Caki2 (cell line): ENCODE measurements around the gene FOXK2. TPM values are rescaled to one million over a fixed set of nuclear protein-coding genes. Genes with fewer than 3 reads are reported as not detected.

Experiments
- DNase-seq: peaks from one replicate; pipeline ENCODE4 v3.0.0-alpha.2; 2015; ENCODE audit warnings: low read depth
- in situ Hi-C: cut with HindIII; loops from 2 replicates; pipeline ENCODE4 v1.10.0; 2016; ENCODE audit warnings: low sequenced_read_pairs, low pct_unique_long_range_greater_than_20kb, mixed read lengths
- total RNA-seq: library from RNA; depleted of rRNA; stranded (reverse); fragments of >200 nt; shearing (Covaris generic); gene quantifications from 2 replicates; pipeline ENCODE4 v1.2.3, GENCODE V29; 2014; ENCODE audit warnings: low replicate concordance

The FOXK2 gene
- total RNA-seq, 1 experiment from 2014 or later: 24.2 TPM

DNA sequence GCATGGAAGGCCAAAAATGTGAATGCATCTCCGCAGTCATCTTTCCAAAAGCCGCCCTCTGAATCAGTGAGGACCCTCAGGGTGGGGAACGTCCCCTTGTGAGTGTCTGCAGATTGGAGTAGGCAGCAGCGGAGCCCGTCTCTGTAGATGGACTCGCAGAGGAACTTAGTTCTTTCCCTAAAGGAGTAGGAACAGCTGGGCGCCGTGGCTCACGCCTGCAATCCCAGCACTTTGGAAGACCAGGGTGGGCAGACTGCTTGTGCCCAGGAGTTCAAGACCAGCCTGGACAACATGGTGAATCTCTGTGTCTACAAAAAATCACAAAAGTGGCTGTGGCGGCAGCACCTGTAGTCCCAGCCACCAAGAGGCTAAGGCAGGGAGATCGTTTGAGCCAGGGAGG is 75.0 kb downstream of the FOXK2 start:
- no peak for DNase-seq
- in situ Hi-C loops: no loop called here

DNA sequence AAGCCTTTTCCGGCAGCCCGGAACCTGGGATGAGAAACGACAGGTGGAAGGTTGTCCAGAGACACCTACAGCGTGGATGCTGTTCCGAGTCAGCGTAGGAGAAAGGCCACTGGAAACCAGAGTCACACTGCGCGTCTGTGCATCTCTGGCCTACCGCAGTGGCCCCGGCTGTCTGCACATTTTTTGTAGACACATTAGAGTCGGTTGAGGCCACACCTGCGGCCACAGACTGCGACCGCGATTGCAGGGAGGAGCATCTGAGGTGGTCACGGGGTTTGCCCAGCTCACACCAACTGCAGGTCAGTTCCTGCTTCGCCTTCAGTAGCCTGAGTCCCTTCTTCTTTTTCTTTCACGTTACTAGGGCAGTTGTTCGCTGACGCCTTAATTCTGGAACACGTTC is 76.4 kb downstream of the FOXK2 start:
- no peak for DNase-seq
- in situ Hi-C loops: no loop called here

DNA sequence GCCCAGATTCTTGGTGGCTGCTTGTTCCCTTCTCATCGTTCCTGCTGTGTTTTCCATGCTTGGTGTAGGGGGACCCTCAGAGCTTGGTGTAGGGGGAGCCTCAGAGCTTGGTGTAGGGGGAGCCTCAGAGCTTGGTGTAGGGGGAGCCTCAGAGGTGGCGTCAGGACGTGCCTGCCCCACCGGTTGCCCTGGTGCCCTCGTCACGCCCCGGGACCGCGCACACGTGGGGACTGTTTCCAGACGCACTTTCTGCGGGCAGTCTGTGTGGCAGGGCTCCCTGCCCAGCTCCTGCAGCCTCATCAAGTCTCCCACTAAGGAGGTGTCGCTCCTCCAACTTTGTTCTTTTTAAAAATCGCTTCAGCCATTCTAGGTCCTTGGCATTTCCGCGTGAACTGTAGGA is 76.8 kb downstream of the FOXK2 start:
- in situ Hi-C loops: no loop called here
- no peak for DNase-seq

DNA sequence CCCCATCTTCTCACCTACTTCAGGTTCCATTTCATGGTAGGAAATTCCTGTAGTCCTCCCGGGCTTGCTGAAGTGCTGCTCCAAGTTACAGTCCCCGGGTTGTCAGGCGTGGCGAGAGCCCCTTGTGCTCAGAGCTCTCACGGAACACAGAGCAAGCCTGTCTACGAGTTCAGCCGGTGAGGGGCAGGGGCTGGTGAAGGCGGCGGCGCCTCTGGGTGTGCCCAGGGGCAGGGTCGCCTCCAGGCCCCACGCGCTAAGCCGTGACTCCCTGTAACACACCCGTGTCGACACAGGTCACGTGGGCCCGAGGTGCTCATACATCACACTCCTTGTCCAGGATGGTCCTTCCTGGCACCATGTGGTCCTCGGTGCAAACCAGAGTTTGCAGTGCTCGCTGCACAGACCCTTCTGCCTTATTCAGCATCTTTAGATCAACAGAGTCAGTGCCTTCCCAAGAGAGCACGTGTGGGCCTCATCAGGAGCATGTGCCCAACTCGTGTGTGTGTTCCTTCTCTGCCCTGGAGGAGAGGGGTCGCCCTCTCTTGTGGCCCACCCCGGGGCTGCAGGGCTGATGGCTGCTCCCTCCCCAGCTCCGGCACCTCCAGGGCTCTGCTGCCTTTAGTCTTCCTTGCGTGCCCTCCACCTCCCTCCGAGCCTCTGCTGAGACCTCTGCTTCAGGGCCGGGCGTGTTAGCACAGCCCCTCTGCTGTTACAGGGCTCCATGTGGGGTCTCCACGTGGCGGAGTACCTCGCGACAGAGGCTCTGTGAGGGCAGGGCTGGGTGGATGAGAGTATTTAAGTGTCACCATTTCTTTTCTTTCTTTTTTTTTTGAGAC is 77.5 kb downstream of the FOXK2 start:
- in situ Hi-C loops: no loop called here
- DNase-seq: no peak

DNA sequence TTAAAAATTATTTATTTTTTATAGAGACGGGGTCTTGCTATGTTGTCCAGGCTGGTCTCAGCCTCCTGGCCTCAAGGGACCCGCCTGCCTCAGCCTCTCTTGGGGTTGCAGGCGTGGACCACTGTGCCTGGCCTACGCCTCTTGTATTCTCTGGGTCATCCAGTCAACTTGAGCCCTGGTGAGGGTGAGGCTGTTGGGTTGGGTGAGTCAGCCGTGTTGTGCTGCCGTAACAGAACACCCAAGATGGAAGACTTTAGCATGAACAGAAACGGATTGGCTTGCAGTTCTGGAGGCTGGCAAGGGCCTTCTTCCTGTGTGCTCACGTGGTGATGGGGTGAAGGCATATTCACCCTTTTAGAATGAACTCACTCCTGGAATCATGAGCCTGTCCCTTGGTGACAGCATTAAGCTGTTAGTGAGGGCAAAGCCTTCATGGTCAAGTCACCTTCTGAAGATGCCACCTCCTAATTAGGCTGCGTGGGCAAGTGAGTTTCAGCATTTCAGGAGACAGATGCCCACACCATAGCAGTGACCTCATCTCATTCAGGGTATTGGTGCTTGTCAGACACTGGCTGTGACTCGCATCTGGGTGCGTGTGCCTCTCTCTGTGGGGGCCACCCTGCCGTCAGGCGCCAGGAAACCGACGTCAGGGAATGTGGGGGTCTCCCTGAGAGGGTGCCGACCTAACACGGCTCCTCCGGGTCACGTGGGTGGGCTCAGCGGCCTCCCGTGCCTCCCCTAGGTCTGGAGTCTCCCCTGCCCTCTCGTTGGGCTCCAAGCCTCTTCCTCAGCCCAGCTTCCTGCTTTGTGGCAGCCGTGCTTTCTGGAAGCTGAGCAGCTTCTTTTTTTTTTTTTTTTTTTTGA is 79.0 kb downstream of the FOXK2 start:
- no peak for DNase-seq
- in situ Hi-C loops: no loop called here

DNA sequence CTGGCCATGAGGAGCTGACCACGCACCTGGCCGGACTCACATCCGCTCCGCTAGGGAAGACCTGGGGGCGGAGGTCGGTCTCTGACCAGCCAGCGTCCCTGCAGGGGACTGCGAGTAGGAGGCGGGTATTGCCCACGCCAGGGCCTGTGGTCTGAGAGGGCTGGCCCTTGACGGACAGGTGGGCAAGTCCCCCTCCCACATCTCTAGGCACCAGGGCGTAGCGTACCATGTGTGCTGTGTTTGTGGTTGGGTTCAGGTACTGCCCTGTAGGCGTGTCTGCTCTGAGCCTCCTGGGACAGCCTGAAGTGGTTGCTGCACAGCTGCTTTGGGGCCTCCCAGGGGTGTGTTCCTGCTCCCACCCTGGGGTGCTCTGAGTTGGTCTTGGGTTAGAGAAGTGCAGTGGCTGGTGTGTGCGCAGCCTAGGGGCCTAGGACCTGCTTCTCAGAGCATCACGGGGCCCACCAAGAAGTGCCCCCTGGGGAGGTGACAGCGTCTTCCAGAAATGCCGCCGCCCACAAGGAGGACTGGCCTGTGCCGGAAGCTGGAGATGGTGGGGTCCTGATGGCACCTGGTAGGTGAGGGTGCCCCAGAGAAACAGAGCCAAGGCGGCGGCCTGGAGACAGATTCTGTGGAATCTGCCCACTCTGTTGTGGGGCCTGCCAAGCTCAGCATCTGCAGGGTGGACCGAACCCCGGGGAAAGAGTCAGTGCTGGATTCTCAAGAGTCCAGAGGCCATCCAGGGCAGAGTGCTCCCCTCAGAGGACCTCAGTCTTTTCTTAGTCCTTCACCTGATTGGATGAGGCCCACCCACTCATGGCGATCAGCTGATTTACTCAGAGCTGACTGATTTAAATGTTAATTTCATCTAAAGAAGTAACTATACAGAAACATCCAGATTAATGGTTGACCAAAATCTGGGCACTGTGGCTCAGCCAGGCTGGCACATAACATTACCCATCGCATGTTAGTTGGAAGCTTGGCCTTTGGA is 80.4 kb downstream of the FOXK2 start:
- DNase-seq: no peak
- in situ Hi-C loops: no loop called here

DNA sequence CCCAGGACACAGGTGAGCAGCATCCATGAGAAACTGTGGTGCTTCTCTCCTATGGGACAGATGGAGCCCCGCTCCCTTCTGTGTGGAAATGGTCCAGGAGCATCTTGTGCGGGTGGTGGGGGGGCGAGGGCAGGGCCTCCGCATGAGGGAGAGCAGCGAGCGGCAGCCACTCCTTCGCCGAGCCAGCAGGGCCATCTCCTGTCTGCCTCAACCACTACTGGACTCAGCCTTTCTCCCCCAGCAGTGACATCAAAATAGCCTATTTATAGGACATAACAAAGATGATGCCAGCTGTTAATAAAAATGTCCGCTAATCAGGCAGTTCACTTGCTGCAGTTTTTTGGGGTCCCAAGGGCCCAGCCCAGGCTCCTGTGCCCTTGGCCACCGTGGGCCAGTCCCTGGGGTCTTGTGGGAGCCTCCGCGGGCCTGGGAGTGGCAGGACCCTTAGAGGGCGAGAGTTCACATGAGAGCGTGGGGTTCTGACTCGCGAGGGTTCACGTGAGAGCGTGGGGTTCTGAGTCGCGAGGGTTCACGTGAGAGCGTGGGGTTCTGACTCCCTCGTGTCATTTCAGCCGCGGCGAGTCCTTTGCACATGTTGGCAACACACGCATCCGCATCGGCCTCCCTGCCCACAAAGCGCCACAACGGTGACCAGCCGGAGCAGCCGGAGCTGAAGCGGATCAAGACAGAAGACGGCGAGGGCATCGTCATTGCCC is 81.4 kb downstream of the FOXK2 start:
- no peak for DNase-seq
- in situ Hi-C loops: no loop called here

DNA sequence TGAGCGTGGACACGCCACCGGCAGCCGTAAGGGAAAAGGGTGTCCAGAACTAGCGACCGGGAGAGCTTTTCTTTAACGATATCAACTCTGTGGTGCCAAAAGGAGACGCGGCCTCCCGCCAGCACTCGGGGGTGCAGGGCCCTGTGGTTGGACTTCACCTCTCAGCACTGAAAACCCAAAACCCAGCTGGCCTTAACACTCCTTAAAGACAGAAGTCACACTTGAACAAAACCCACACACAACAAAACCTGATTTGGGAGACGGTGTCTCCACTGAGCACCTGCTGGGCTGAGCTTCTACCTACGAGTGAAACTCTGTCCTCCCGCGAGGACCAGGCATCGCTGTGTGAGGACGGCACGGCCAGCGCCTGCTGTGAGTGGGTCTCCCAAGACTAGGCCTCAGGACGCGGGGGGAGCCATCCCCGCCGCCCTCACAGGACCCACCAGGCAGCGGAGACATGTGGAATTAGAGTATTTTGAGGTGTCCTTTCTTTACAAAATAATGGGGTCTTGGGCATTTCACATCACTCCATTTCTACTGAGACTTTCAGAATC is 82.0 kb downstream of the FOXK2 start:
- DNase-seq: no peak
- in situ Hi-C loops: no loop called here

DNA sequence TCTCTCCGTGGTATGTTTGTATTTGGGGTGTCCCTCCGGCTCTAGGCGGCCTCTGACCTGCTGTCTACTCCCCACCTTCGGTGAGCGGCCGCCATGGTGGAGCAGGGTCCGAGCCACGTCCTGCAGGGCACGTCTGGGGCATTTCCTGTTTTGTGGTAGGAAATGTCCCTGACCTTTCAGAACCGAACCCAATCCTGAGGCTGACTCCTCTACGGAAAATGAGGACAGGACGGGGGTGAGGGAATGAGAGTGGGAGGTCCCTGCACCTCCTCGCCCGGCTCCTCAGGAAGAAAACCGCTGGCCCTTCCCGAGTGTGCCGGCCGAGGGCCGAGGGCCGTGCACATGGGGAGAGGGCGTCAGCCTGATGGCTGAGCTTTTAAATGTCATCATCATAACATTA is 83.0 kb downstream of the FOXK2 start:
- in situ Hi-C loops: no loop called here
- no peak for DNase-seq

DNA sequence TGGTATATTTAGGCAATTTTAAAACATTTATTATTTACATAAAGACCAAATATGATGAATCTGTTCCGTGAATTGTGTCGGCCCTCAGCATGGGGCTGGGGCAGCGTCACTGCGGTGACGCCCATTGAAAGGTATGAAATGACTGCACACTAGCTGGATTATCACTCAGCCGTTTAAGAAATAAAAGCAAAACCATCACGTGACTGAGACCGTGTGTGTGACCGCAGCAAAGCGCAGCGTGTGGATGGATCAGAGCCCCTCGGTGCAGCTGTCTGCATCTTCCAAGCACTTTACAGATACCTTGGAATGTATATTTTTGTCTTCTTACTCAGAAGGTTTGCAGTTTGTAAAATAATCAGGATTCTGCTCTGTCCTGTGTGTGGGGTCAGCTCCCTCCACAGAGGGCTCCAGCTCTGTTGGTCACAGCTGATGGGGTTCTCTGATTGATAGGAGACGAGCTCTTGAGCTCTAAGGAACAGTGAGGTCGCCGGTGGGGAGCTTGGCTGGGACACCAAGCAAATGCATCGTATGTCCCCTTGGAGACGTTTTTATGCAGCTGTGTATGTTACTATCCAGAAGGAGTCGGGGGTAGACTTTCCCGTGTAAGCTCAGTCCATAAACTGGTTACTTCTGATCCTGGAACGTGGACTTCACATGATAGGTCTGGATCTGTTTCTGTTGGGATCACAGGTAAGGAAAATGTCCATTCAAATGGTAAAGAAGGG is 83.6 kb downstream of the FOXK2 start:
- DNase-seq: no peak
- in situ Hi-C loops: no loop called here

DNA sequence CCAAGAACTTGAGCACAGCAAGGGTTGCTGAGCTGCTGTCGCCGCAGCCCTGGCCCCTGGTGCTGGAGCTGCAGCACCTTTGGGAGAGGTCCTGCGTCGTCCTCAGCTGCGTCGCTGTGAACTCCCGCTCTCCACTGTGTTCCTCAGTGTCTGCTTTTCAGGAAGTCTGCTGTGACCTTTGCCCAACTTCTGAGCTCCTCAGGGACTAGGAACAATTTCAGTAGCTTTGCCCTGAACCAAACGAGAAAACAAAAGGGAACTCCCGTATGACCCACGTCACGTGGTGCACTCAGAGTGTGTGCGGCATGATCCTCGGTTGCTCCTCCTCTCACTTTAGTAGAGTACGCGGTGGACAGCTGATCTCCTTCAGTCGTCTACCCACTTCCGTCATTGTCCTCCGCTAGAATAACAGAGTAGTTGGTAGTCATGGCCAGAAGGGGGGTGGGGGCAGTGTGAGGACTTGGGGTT is 84.5 kb downstream of the FOXK2 start:
- in situ Hi-C loops: no loop called here
- DNase-seq: no peak

DNA sequence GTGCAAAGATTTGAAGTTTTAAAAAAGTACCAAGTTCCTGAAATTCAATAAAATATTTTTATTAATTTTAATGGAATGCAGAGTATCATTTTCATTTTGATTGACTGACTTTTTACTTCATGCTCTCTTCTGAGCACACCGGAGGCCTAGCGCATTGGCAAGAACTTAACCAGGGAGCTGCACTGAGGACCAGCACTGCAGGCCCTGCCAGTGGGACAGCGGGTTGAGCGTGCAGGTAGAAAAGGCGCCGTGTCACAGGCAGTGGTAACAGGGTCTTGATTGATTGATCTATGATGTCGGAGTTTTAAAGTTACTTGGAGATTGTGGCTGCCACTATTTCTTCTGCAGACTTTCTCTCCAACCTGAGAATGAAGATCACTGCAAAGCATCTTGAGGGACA is 85.0 kb downstream of the FOXK2 start:
- DNase-seq: no peak

DNA sequence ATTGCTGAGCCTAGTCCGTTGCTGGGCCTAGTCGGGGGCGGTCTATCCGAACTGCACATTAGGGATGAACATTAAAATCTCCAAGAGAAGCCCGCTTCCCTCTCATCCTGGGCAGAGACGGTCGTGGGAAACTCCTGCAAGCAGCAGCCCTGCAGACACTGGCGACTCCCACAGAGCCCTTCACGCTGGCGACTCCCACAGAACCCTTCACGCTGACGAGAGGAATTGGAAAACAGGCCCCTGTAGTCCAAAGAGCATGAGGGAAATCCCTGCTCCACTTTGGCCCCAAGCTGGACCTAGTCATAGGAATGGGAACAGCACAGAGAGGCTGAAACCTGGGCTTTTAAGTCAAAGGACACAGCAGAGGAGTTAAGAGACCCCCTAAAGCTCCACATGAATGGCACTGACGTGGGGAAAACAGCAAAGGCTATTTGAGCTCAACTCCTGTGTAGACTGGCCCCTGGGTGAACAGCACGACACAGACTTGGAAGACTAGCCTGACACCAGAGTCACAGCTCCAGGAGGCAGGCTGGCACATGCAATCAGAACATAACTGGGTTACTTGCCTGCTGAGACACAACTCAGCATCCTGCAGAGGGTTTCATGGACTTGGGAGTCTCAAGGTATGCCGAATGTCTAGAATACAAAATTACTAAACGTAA is 86.5 kb downstream of the FOXK2 start:
- no peak for DNase-seq
- in situ Hi-C loops: no loop called here

More for the DNA sequence above, 85.0 kb downstream of the FOXK2 start:
- in situ Hi-C loops: no loop called here

DNA sequence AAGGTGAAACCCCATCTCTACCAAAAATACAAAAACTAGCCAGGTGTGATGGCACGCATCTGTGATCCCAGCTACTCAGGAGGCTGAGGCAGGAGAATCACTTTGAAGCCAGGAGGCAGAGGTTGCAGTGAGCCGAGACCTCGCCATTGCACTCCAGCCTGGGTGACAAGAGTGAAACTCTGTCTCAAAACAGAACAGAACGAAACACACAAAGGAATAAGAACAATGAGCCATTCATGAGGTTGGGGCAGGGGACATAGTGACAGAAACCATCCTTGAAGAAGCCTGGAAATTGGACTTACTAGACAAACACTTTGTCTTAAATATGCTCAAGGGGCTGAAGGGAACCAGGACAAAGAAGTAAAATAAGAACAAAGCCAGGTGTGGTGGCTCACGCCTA is 89.3 kb downstream of the FOXK2 start:
- in situ Hi-C loops: no loop called here
- no peak for DNase-seq

DNA sequence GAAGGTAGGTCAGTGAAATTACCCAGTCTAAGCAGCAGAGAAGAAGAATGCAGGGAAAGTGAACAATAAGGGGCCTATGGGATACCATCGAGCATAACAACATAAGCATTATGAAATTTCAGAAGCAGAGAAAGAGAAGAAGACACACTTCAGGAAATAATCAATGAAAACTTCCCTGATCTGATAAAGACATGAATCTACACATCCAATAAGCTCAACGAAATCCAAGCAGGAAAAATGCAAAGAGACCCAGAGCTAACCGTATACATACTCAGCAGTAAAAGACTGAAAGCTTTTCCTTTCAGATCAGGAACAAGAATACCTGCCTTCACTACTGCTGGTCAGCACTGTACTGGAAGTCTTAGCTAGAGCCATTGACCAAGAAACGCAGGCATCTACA is 90.1 kb downstream of the FOXK2 start:
- in situ Hi-C loops: no loop called here
- no peak for DNase-seq
